WTC11 (cell line): Measurements from ENCODE around the gene SPTLC1. TPM values are rescaled to one million over a fixed set of nuclear protein-coding genes. Genes with fewer than 3 reads are reported as not detected.

Experiments
- ATAC-seq: fragments of 200-7000 bp; cut with Tn5 transposase; 2 replicates; pipeline ENCODE4 v1.10.0; 2021; ENCODE audit warnings: mild to moderate bottlenecking, moderate library complexity
- CTCF ChIA-PET: fragments of 300-600 bp; sonication (Branson Sonifier 250); formaldehyde crosslinking; loops from one replicate; lab custom pipeline; 2021; ENCODE audit warnings: antibody characterized with exemption; lab: Charles Lee
- POLR2A ChIA-PET: fragments of 350-600 bp; sonication (Branson Sonifier 250); formaldehyde crosslinking; loops from one replicate; lab custom pipeline; 2021; ENCODE audit warnings: antibody characterized with exemption; lab: Charles Lee
- DNase-seq: peaks from one replicate; pipeline ENCODE4 v3.0.0; 2021; ENCODE audit warnings: low spot score
- H3K27ac Mint-ChIP-seq: 2 replicates; pipeline ENCODE4 v1.8.0; 2021; ENCODE audit warnings: mixed read lengths
- H3K27me3 Mint-ChIP-seq: 2 replicates; pipeline ENCODE4 v1.8.0; 2021; ENCODE audit warnings: low read depth, mild to moderate bottlenecking, moderate library complexity, mixed read lengths
- H3K36me3 Mint-ChIP-seq: 2 replicates; pipeline ENCODE4 v1.8.0; 2021; ENCODE audit warnings: mixed read lengths
- H3K4me1 Mint-ChIP-seq: 2 replicates; pipeline ENCODE4 v1.8.0; 2022; ENCODE audit warnings: mixed read lengths
- H3K4me3 Mint-ChIP-seq: 2 replicates; pipeline ENCODE4 v1.8.0; 2021; ENCODE audit warnings: mild to moderate bottlenecking, moderate library complexity, mixed read lengths
- H3K9me3 Mint-ChIP-seq: 2 replicates; pipeline ENCODE4 v1.8.0; 2021; ENCODE audit warnings: mixed read lengths
- CREB1 ChIP-seq: sonication (generic); formaldehyde crosslinking; IDR thresholded peaks from 2 replicates; pipeline ENCODE4 v1.8.0; 2023; ENCODE audit warnings: mild to moderate bottlenecking, missing genetic modification reagents
- ETV6 ChIP-seq: sonication (generic); formaldehyde crosslinking; IDR thresholded peaks from 2 replicates; pipeline ENCODE4 v1.8.1; 2022; ENCODE audit warnings: mild to moderate bottlenecking, missing genetic modification reagents
- MXD4 ChIP-seq: fragments of 250-450 bp; sonication (Bioruptor Pico); IDR thresholded peaks from 2 replicates; pipeline ENCODE4 v1.8.0; 2021; ENCODE audit warnings: mild to moderate bottlenecking, moderate library complexity, borderline replicate concordance
- NFATC4 ChIP-seq: fragments of 250-450 bp; sonication (Bioruptor Pico); IDR thresholded peaks from 2 replicates; pipeline ENCODE4 v1.9.0; 2021; ENCODE audit warnings: mild to moderate bottlenecking
- PRRX2 ChIP-seq: fragments of 250-450 bp; sonication (Bioruptor Pico); IDR thresholded peaks from 2 replicates; pipeline ENCODE4 v1.8.0; 2021; ENCODE audit warnings: mild to moderate bottlenecking
- ZNF121 ChIP-seq: sonication (generic); formaldehyde crosslinking; IDR thresholded peaks from 2 replicates; pipeline ENCODE4 v1.8.0; 2023; ENCODE audit warnings: missing genetic modification reagents
- total RNA-seq: library from RNA; stranded (reverse); gene quantifications from 3 replicates; pipeline ENCODE4 v1.2.3, GENCODE V29; 2021
- TF ChIP-seq, protein P1 (sequence below): fragments of 250-450 bp; sonication (Bioruptor Pico); IDR thresholded peaks from 2 replicates; pipeline ENCODE4 v2.1.2; 2022; ENCODE audit warnings: mild to moderate bottlenecking, moderate library complexity
- TF ChIP-seq, protein P2 (sequence below): fragments of 200-600 bp; IDR thresholded peaks from 2 replicates; pipeline ENCODE4 v1.8.0; 2022; ENCODE audit warnings: antibody characterized with exemption
- TF ChIP-seq, protein P3 (sequence below): sonication (generic); formaldehyde crosslinking; IDR thresholded peaks from 2 replicates; pipeline ENCODE4 v1.8.1; 2023; ENCODE audit warnings: mild to moderate bottlenecking, missing genetic modification reagents
- TF ChIP-seq, protein P4 (sequence below): sonication (generic); formaldehyde crosslinking; IDR thresholded peaks from 2 replicates; pipeline ENCODE4 v1.8.1; 2023; ENCODE audit warnings: mild to moderate bottlenecking, missing genetic modification reagents, borderline replicate concordance
- TF ChIP-seq, protein P5 (sequence below): sonication (generic); formaldehyde crosslinking; IDR thresholded peaks from 2 replicates; pipeline ENCODE4 v1.8.1; 2022; ENCODE audit warnings: missing genetic modification reagents, borderline replicate concordance
- TF ChIP-seq, protein P6 (sequence below): sonication (generic); formaldehyde crosslinking; IDR thresholded peaks from 2 replicates; pipeline ENCODE4 v1.8.0; 2023; ENCODE audit warnings: missing genetic modification reagents, mild to moderate bottlenecking, borderline replicate concordance

SPTLC1 gene
- total RNA-seq, 1 experiment from 2014 or later = 81.2 TPM

DNA sequence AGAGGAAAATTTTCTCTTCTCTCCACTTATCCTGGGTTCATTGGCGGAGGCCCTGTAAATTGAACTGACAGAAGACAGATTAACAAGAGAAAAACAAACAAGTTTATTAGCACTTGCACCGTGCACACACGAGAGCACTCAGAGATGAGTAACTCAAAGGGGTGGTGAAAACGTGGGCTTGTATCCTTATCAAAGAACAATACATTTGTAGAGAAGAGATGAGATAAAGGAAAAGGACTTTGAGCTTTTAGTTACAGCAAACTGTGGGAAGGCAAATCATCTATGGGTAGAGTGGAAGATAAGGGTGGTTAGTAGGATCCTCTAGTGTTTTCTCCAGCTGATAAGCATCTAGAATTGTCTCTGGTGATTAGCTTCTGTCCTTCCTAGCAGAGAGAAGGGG lies 120.8 kb downstream of the SPTLC1 start:
- Mint-ChIP-seq H3K27ac (no peak overlapping the region), H3K27me3 (no peaks in the 10 kb centered on the region), H3K4me1 (no peaks in the 10 kb centered on the region), H3K36me3 (no peaks in the 10 kb centered on the region), H3K9me3 (no peaks in the 10 kb centered on the region), H3K4me3 (no peak overlapping the region)
- TF ChIP-seq MXD4 (no peak), PRRX2 (CRISPR knock-in tag) (no peak), CREB1 (CRISPR knock-in tag) (no peak), ETV6 (no peak), ZNF121 (CRISPR knock-in tag) (no peak), NFATC4 (CRISPR knock-in tag) (no peak)
- TF ChIP-seq, protein P1, sequence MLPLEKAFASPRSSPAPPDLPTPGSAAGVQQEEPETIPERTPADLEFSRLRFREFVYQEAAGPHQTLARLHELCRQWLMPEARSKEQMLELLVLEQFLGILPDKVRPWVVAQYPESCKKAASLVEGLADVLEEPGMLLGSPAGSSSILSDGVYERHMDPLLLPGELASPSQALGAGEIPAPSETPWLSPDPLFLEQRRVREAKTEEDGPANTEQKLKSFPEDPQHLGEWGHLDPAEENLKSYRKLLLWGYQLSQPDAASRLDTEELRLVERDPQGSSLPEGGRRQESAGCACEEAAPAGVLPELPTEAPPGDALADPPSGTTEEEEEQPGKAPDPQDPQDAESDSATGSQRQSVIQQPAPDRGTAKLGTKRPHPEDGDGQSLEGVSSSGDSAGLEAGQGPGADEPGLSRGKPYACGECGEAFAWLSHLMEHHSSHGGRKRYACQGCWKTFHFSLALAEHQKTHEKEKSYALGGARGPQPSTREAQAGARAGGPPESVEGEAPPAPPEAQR (CRISPR knock-in tag) = no peak
- TF ChIP-seq, protein P2, sequence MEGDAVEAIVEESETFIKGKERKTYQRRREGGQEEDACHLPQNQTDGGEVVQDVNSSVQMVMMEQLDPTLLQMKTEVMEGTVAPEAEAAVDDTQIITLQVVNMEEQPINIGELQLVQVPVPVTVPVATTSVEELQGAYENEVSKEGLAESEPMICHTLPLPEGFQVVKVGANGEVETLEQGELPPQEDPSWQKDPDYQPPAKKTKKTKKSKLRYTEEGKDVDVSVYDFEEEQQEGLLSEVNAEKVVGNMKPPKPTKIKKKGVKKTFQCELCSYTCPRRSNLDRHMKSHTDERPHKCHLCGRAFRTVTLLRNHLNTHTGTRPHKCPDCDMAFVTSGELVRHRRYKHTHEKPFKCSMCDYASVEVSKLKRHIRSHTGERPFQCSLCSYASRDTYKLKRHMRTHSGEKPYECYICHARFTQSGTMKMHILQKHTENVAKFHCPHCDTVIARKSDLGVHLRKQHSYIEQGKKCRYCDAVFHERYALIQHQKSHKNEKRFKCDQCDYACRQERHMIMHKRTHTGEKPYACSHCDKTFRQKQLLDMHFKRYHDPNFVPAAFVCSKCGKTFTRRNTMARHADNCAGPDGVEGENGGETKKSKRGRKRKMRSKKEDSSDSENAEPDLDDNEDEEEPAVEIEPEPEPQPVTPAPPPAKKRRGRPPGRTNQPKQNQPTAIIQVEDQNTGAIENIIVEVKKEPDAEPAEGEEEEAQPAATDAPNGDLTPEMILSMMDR = no peak
- TF ChIP-seq, protein P3, sequence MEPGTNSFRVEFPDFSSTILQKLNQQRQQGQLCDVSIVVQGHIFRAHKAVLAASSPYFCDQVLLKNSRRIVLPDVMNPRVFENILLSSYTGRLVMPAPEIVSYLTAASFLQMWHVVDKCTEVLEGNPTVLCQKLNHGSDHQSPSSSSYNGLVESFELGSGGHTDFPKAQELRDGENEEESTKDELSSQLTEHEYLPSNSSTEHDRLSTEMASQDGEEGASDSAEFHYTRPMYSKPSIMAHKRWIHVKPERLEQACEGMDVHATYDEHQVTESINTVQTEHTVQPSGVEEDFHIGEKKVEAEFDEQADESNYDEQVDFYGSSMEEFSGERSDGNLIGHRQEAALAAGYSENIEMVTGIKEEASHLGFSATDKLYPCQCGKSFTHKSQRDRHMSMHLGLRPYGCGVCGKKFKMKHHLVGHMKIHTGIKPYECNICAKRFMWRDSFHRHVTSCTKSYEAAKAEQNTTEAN (CRISPR knock-in tag) = no peak
- TF ChIP-seq, protein P4, sequence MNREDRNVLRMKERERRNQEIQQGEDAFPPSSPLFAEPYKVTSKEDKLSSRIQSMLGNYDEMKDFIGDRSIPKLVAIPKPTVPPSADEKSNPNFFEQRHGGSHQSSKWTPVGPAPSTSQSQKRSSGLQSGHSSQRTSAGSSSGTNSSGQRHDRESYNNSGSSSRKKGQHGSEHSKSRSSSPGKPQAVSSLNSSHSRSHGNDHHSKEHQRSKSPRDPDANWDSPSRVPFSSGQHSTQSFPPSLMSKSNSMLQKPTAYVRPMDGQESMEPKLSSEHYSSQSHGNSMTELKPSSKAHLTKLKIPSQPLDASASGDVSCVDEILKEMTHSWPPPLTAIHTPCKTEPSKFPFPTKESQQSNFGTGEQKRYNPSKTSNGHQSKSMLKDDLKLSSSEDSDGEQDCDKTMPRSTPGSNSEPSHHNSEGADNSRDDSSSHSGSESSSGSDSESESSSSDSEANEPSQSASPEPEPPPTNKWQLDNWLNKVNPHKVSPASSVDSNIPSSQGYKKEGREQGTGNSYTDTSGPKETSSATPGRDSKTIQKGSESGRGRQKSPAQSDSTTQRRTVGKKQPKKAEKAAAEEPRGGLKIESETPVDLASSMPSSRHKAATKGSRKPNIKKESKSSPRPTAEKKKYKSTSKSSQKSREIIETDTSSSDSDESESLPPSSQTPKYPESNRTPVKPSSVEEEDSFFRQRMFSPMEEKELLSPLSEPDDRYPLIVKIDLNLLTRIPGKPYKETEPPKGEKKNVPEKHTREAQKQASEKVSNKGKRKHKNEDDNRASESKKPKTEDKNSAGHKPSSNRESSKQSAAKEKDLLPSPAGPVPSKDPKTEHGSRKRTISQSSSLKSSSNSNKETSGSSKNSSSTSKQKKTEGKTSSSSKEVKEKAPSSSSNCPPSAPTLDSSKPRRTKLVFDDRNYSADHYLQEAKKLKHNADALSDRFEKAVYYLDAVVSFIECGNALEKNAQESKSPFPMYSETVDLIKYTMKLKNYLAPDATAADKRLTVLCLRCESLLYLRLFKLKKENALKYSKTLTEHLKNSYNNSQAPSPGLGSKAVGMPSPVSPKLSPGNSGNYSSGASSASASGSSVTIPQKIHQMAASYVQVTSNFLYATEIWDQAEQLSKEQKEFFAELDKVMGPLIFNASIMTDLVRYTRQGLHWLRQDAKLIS = no peak
- TF ChIP-seq, protein P5, sequence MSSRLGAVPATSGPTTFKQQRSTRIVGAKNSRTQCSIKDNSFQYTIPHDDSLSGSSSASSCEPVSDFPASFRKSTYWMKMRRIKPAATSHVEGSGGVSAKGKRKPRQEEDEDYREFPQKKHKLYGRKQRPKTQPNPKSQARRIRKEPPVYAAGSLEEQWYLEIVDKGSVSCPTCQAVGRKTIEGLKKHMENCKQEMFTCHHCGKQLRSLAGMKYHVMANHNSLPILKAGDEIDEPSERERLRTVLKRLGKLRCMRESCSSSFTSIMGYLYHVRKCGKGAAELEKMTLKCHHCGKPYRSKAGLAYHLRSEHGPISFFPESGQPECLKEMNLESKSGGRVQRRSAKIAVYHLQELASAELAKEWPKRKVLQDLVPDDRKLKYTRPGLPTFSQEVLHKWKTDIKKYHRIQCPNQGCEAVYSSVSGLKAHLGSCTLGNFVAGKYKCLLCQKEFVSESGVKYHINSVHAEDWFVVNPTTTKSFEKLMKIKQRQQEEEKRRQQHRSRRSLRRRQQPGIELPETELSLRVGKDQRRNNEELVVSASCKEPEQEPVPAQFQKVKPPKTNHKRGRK (CRISPR knock-in tag) = no peak
- TF ChIP-seq, protein P6, sequence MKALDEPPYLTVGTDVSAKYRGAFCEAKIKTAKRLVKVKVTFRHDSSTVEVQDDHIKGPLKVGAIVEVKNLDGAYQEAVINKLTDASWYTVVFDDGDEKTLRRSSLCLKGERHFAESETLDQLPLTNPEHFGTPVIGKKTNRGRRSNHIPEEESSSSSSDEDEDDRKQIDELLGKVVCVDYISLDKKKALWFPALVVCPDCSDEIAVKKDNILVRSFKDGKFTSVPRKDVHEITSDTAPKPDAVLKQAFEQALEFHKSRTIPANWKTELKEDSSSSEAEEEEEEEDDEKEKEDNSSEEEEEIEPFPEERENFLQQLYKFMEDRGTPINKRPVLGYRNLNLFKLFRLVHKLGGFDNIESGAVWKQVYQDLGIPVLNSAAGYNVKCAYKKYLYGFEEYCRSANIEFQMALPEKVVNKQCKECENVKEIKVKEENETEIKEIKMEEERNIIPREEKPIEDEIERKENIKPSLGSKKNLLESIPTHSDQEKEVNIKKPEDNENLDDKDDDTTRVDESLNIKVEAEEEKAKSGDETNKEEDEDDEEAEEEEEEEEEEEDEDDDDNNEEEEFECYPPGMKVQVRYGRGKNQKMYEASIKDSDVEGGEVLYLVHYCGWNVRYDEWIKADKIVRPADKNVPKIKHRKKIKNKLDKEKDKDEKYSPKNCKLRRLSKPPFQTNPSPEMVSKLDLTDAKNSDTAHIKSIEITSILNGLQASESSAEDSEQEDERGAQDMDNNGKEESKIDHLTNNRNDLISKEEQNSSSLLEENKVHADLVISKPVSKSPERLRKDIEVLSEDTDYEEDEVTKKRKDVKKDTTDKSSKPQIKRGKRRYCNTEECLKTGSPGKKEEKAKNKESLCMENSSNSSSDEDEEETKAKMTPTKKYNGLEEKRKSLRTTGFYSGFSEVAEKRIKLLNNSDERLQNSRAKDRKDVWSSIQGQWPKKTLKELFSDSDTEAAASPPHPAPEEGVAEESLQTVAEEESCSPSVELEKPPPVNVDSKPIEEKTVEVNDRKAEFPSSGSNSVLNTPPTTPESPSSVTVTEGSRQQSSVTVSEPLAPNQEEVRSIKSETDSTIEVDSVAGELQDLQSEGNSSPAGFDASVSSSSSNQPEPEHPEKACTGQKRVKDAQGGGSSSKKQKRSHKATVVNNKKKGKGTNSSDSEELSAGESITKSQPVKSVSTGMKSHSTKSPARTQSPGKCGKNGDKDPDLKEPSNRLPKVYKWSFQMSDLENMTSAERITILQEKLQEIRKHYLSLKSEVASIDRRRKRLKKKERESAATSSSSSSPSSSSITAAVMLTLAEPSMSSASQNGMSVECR = no peak
- DNase-seq (no peak), ATAC-seq (no peak)
- ChIA-PET POLR2A (no interaction called here), CTCF (interaction anchor here (1.7 to 1.8 kb wide), 2 partner anchors 40 to 236 kb away, joined by 4 read pairs; no protein-coding TSS in a partner anchor)
